Mesenchymal stem cell (in vitro differentiated cells and primary cell): ENCODE data around the gene SLC16A6.
"Not testable (repeated sequence)": the region's sequence is repeated elsewhere in the genome, so short reads cannot be mapped to it uniquely, and the experiment has no call there.

Experiments used
- DNase-seq: peaks from one replicate; pipeline ENCODE4 v3.0.0-alpha.2; 2013
- H2AFZ ChIP-seq: one replicate; pipeline ENCODE4 v1.6.1; 2013; ENCODE audit warnings: low read depth, mild to moderate bottlenecking, control low read depth, inconsistent platforms, low read length, moderate library complexity
- H2AK5ac ChIP-seq: 2 replicates; pipeline ENCODE4 v1.6.1; 2013; ENCODE audit warnings: low read length, moderate library complexity, mild to moderate bottlenecking, inconsistent platforms; ENCODE audit not compliant: severe bottlenecking
- H2BK120ac ChIP-seq: one replicate; pipeline ENCODE4 v1.6.1; 2013; ENCODE audit warnings: low read depth, mild to moderate bottlenecking, inconsistent platforms, low read length, moderate library complexity
- H2BK12ac ChIP-seq, 2 experiments: one replicate each; pipeline ENCODE4 v1.6.1; 2013; ENCODE audit warnings: inconsistent platforms in 2 of 2, low read length in 2 of 2, mild to moderate bottlenecking in 2 of 2, moderate library complexity in 2 of 2, control low read depth in 1 of 2
- H2BK15ac ChIP-seq: one replicate; pipeline ENCODE4 v1.6.1; 2013; ENCODE audit warnings: mild to moderate bottlenecking, low read depth, inconsistent platforms; ENCODE audit not compliant: poor library complexity, severe bottlenecking
- H2BK5ac ChIP-seq: 2 replicates; pipeline ENCODE4 v1.6.1; 2013; ENCODE audit warnings: low read depth, mild to moderate bottlenecking, low read length, control low read depth, inconsistent platforms; ENCODE audit not compliant: poor library complexity, severe bottlenecking
- H3K14ac ChIP-seq, 2 experiments: one replicate each; pipeline ENCODE4 v1.6.1; 2013; ENCODE audit warnings: inconsistent platforms in 2 of 2, low read length in 2 of 2, control low read depth in 1 of 2, mild to moderate bottlenecking in 1 of 2, moderate library complexity in 1 of 2
- H3K18ac ChIP-seq, 2 experiments: one replicate each; pipeline ENCODE4 v1.6.1; 2013; ENCODE audit warnings: inconsistent platforms in 2 of 2, low read length in 2 of 2, control low read depth in 1 of 2, low read depth in 1 of 2, mild to moderate bottlenecking in 1 of 2
- H3K23ac ChIP-seq, 2 experiments: one replicate each; pipeline ENCODE4 v1.6.1; 2013; ENCODE audit warnings: inconsistent platforms in 2 of 2, low read length in 2 of 2, mild to moderate bottlenecking in 2 of 2, moderate library complexity in 2 of 2, control low read depth in 1 of 2
- H3K27ac ChIP-seq: 2 replicates; pipeline ENCODE4 v1.5.1; 2013; ENCODE audit warnings: mild to moderate bottlenecking, moderate library complexity, low read length, control low read depth, inconsistent platforms; ENCODE audit not compliant: poor library complexity, severe bottlenecking
- H3K27me3 ChIP-seq, 2 experiments: 2 replicates each; pipeline versions ENCODE4 v1.6.1 to v1.7.0; 2013; ENCODE audit warnings: low read length in 2 of 2, mild to moderate bottlenecking in 2 of 2, moderate library complexity in 2 of 2, control low read depth in 1 of 2, inconsistent platforms in 1 of 2; ENCODE audit not compliant: control insufficient read depth in 1 of 2, insufficient read depth in 1 of 2
- H3K36me3 ChIP-seq, 2 experiments: 2 replicates each; pipeline versions ENCODE4 v1.6.1 to v1.7.0; 2013; ENCODE audit warnings: low read length in 2 of 2, control low read depth in 1 of 2, inconsistent platforms in 1 of 2, low read depth in 1 of 2, mild to moderate bottlenecking in 1 of 2; ENCODE audit not compliant: insufficient read depth in 2 of 2, control insufficient read depth in 1 of 2
- H3K4ac ChIP-seq, 2 experiments: one replicate each; pipeline ENCODE4 v1.6.1; 2013; ENCODE audit warnings: inconsistent platforms in 2 of 2, low read length in 2 of 2, mild to moderate bottlenecking in 2 of 2, moderate library complexity in 2 of 2, control low read depth in 1 of 2, low read depth in 1 of 2
- H3K4me1 ChIP-seq: 2 replicates; pipeline ENCODE4 v1.6.1; 2013; ENCODE audit warnings: low read depth, low read length, control low read depth; ENCODE audit not compliant: control insufficient read depth, insufficient read depth
- H3K4me2 ChIP-seq: 2 replicates; pipeline ENCODE4 v1.6.1; 2013; ENCODE audit warnings: low read length, mild to moderate bottlenecking, inconsistent platforms; ENCODE audit not compliant: poor library complexity, severe bottlenecking
- H3K4me3 ChIP-seq, 2 experiments: 2 replicates each; pipeline versions ENCODE4 v1.5.1 to v1.7.0; 2013; ENCODE audit warnings: low read length in 2 of 2, mild to moderate bottlenecking in 2 of 2, control low read depth in 1 of 2, low read depth in 1 of 2; ENCODE audit not compliant: insufficient read depth in 1 of 2
- H3K79me1 ChIP-seq: replicated peaks from 2 replicates; pipeline ENCODE4 v1.6.1; 2013; ENCODE audit warnings: mild to moderate bottlenecking, control low read depth, low read length, inconsistent platforms; ENCODE audit not compliant: poor library complexity, severe bottlenecking
- H3K9ac ChIP-seq: 2 replicates; pipeline ENCODE4 v1.7.0; 2013; ENCODE audit warnings: mild to moderate bottlenecking, low read length, moderate library complexity
- H3K9me3 ChIP-seq: 2 replicates; pipeline ENCODE4 v1.7.0; 2013; ENCODE audit warnings: mild to moderate bottlenecking, low read length; ENCODE audit not compliant: control insufficient read depth
- H4K8ac ChIP-seq: one replicate; pipeline ENCODE4 v1.6.1; 2013; ENCODE audit warnings: inconsistent platforms, mild to moderate bottlenecking, low read length, moderate library complexity
- H4K91ac ChIP-seq: one replicate; pipeline ENCODE4 v1.6.1; 2013; ENCODE audit warnings: mild to moderate bottlenecking, low read length, inconsistent platforms
- WGBS: methylation state at CpG from one replicate; pipeline ENCODE4 v1.1.7; 2013; ENCODE audit warnings: mixed read lengths; 5-methylcytosine and 5-hydroxymethylcytosine counted together

SLC16A6 gene

GRCh38 chr17:68237369-68238163, 53.4 kb downstream of the SLC16A6 start:
- H3K9me3 ChIP-seq, H3K9ac ChIP-seq, H2BK5ac ChIP-seq, H2BK15ac ChIP-seq, H3K27me3 ChIP-seq, H3K4me2 ChIP-seq, H3K4me1 ChIP-seq, H2AK5ac ChIP-seq, H3K4me3 ChIP-seq, H3K27ac ChIP-seq, H3K79me1 ChIP-seq, H3K23ac ChIP-seq, H2AFZ ChIP-seq, H3K36me3 ChIP-seq: not testable (repeated sequence)
- H4K91ac ChIP-seq = peak overlapping the region; percentile 59
- H3K4ac ChIP-seq = peak overlapping the region in 1 of 2 experiments; percentile 69
- DNase-seq = peak; percentile 39
- H3K18ac ChIP-seq = peak overlapping the region in 1 of 2 experiments; percentile 34
- peak overlapping the region; percentile 37 for H4K8ac ChIP-seq
- H2BK120ac ChIP-seq = peak overlapping the region; percentile 73
- peak overlapping the region in 1 of 2 experiments; percentile 52 for H2BK12ac ChIP-seq
- WGBS = 80% methylated on average over 14 of the region's 16 CpGs
- H3K14ac ChIP-seq = peak overlapping the region in 1 of 2 experiments; percentile 20

GRCh38 chr17:68235336-68235791, 55.6 kb downstream of the SLC16A6 start:
- H2BK120ac ChIP-seq = peak overlapping the region; percentile 85
- H3K9ac ChIP-seq = peak overlapping the region; percentile 72
- not testable (repeated sequence) for H2AFZ ChIP-seq, DNase-seq, H3K36me3 ChIP-seq, H3K27me3 ChIP-seq, H3K4me1 ChIP-seq, H2AK5ac ChIP-seq, H3K4me2 ChIP-seq, H3K4me3 ChIP-seq, H3K9me3 ChIP-seq, H3K23ac ChIP-seq, H3K79me1 ChIP-seq
- H3K27ac ChIP-seq = peak overlapping the region; percentile 54
- H2BK15ac ChIP-seq = peak overlapping the region; percentile 98
- peak overlapping the region; percentile 96 for H4K91ac ChIP-seq
- H4K8ac ChIP-seq = peak overlapping the region; percentile 97
- H2BK5ac ChIP-seq = peak overlapping the region; percentile 51
- peak overlapping the region; percentile 64 to 85 for H3K18ac ChIP-seq
- peak overlapping the region; percentile 82 to 97 for H2BK12ac ChIP-seq
- WGBS = 88% methylated on average over 11 of the region's 11 CpGs
- peak overlapping the region in 1 of 2 experiments; percentile 88 for H3K14ac ChIP-seq
- peak overlapping the region; percentile 80 to 82 for H3K4ac ChIP-seq

GRCh38 chr17:68234726-68235335, 56.1 kb downstream of the SLC16A6 start:
- H2AK5ac ChIP-seq, H3K4me2 ChIP-seq, H2BK12ac ChIP-seq, H3K18ac ChIP-seq, H3K9me3 ChIP-seq, H2BK15ac ChIP-seq, H4K91ac ChIP-seq, H3K79me1 ChIP-seq, H3K27me3 ChIP-seq, H2BK5ac ChIP-seq, H3K36me3 ChIP-seq, H4K8ac ChIP-seq, H2AFZ ChIP-seq, H3K14ac ChIP-seq, H3K23ac ChIP-seq, H3K4me3 ChIP-seq, H2BK120ac ChIP-seq, H3K4me1 ChIP-seq: not testable (repeated sequence)
- DNase-seq = peak; percentile 97
- peak overlapping the region in 1 of 2 experiments; percentile 11 for H3K4ac ChIP-seq
- WGBS = 66% methylated on average over 6 of the region's 12 CpGs
- H3K27ac ChIP-seq = peak overlapping the region; percentile 54
- H3K9ac ChIP-seq = peak overlapping the region; percentile 72

- H2BK120ac ChIP-seq, H2AK5ac ChIP-seq, H3K27ac ChIP-seq, H3K9ac ChIP-seq, H3K14ac ChIP-seq, H3K4me3 ChIP-seq, H4K8ac ChIP-seq, H2BK12ac ChIP-seq, H3K79me1 ChIP-seq, H3K9me3 ChIP-seq, H2BK15ac ChIP-seq, H3K4me2 ChIP-seq, H3K27me3 ChIP-seq, H2BK5ac ChIP-seq, H2AFZ ChIP-seq, H3K36me3 ChIP-seq, H3K4ac ChIP-seq, H3K23ac ChIP-seq, H4K91ac ChIP-seq, H3K4me1 ChIP-seq: not testable (repeated sequence)
- 100% methylated on average over 1 of the region's 1 CpG for WGBS
- peak; percentile 60 for DNase-seq
- peak overlapping the region in 1 of 2 experiments; percentile 21 for H3K18ac ChIP-seq
Measured at GRCh38 chr17:68232741-68233140, 58.2 kb downstream of the SLC16A6 start.
